Activated CD8-positive, alpha-beta memory T cell treated with anti-CD3 and anti-CD28 coated beads, Interleukin-2, amount 50 U/mL, for 1 hour (primary cell): Measurements from ENCODE around the gene NTM.

Experiments
- DNase-seq: peaks from one replicate; pipeline ENCODE4 v3.0.0-alpha.2; 2020; ENCODE audit errors: extremely low read depth

Gene NTM

DNA sequence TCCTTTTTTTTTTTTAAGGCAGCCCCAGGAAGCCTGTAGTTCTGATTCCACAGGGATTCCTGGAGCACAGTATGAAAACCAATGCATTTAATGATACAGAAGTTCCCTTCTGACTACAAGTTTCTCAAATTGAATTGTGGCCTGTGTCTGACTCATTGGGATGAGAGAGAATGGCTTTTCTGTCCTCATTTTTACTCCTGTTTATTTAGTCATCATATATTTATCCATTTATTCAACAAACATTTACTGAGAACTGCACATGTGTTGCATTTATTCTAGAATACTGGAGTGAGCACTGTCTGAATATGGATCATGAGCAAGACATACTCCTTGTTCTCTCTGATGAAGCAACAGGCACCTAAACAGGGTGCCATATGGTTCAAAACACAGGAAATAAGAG lies 231.2 kb downstream of the NTM start:
- no peak for DNase-seq

DNA sequence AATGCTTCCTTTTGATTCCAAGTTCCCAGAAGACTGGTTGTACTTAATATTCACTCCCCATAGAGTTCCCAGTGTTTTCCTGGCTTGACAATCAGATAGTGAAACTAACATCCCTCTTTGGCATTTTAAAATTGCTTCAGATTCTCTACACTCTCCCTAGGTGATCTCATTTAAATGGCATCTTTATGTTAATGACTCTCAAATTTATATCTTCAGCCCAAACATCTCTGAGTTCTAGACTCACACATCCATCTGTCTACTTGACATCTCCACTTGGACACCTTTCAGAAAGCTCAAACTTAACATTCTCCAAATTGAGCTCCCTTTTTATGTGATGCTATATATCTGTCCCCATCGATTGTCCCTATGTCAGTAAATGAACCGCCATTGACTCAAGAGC lies 232.0 kb downstream of the NTM start:
- no peak for DNase-seq

GRCh38 chr11:131606811-131607335 lies 236.5 kb downstream of the NTM start:
- DNase-seq: no peak

DNA sequence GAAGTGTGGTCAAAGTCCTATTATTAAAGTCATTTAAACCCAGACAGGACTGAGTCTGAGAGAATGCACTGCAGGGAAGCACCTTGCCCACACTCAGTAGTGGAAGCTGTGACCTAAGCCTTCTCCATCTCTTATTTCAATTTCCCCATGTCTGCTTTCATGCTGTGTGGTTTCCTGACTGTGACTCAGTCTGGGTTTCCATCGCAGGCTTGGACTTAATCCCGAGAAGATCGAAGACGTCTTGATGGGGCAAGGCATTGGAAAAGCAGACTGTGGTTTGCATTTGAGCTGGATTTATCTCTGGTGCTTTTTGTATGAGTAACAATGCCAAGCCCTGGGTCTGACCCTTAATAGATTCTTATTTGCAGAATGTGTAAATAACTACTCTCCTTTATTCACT lies 238.9 kb downstream of the NTM start:
- no peak for DNase-seq

DNA sequence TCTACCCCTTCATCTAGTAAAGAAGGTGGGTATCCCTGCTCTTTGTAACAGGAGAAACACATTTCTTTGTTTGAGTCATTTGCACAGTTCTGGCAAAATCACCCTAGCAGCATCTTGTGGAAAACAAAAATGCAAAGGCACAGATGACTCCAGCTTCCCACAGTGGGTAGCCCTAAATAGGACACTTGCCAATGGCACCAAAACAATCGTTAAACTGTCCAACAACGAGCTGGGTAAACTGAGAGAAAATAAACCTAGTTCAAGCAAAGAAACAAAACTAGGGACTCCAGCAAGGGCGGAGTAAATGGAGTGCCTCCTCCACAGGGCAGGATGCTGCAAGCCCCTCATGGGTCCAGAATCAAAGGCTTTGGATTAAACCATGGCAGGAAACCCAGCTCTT lies 239.5 kb downstream of the NTM start:
- no peak for DNase-seq

DNA sequence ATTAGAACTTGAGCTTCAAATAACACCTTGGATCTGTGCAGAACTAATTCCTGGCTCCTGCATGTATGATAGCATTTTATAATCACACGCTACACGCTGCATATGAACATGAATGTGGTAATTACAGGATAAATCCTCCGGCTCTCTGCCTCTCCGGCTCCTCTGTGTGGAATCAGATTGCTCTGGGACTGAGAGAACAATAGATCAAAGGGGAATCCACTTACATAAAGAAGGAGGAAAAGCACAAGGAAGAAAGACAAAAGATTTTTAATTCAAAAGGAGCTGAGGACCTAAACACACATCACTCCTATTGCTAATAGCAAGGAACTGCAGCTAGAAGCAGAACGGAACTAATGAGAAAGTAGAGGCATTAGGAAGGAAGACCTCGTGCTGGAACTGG lies 240.9 kb downstream of the NTM start:
- no peak for DNase-seq

DNA sequence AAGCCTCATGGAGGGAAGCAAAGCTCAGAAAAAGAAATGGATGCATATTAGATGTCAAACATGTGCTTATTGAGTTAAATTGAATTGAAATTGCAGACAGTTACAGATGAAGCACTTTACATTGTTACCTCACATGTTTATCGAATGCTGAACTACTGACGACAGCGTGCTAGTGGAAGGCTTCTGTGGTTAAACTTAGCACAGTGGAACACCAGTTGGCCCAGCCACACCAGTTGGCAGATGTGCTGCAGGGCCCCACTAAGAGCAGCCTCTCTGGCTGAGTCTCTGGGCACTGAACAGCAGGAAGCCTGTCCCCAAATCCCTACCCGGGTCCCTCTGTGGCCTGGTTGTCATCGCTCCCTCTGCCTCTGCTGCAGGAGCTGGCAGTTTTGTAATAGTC lies 242.1 kb downstream of the NTM start:
- no peak for DNase-seq

DNA sequence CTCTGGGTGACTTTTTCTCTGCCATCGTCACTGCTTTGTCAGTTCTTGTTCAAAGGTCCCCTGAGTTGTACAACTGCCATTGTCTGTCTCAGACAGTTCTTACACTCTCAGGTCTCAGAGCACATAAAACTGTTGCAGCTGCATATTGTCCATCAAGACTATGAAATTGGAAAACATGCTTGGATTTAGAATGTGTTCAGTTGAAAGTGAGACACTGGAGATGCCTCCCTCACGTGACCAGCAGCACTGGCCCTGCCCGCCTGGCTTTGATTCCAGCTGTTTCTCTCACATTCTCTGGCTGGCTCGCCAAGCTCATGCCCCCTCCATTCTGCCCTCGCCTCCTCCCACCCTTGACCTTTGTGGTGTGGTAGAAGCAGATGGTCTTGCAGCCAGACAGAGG lies 244.2 kb downstream of the NTM start:
- no peak for DNase-seq

DNA sequence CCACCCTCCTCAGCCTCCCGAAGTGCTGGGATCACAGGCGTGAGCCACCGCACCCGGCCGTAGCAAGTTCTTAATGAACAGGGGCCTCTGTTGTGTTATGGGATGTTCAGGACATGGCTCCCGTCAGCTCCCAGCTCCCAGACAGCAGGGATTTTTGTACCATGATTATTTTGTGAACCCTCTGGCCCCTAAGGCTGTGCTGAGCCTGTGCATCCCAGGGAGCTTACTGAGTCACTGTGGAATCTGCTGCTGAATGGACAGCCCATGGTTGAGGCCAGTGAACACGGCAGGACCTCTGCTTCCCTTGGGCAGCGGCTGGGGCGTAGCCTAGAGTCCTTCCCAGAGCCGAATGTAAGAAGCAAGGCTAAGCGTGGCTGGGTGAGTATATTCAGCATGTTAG lies 245.2 kb downstream of the NTM start:
- no peak for DNase-seq

DNA sequence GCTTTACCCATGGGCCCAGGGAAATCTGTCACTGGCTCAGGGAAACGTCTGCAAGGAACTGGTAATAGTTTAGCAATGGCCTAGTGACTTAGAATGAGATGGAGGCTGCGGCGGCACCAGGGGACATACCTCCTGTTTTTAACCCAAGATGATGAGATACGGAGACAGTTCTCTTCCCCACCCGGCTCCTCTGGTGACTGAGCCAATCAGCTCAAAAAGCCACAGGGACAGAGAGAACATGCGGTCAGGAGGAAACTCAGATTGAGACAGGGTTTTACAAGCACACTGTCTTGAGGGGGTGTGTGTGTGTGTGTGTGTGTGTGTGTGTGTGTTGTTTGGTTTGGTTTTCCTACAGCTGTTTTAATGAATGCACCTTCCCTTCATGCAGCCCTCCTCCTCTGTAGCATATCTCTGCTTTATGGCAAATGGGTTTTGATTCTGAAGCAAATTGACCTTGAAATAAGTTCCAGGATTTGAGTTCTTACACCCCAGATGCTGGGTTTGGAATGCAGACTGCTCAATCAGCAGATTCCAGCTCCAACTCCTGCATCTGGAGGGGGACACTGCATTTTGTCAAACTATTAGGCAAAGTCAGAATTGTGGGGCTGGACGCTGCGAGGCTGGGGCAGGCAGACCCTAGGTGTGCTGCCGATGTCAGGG lies 246.2 kb downstream of the NTM start:
- DNase-seq: no peak

DNA sequence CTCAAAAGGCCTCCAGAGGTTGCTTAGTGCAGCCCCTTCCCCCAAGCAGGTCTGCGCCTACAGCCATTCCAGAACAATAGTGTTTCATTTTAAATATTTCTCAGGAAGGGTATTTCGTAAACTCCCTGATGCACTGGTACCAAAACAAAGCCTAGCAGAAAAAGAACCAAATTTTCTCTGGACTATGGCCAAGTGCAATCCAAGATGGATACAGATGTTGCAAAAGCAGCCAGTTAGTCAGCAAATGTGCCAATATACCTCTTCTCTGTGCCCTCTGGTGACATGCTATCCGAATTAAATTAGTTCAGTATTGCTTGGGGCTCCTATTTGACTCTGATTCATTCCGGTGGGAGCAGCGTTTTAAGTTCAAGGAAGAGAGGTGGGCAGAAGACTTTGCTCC lies 247.8 kb downstream of the NTM start:
- DNase-seq: no peak

DNA sequence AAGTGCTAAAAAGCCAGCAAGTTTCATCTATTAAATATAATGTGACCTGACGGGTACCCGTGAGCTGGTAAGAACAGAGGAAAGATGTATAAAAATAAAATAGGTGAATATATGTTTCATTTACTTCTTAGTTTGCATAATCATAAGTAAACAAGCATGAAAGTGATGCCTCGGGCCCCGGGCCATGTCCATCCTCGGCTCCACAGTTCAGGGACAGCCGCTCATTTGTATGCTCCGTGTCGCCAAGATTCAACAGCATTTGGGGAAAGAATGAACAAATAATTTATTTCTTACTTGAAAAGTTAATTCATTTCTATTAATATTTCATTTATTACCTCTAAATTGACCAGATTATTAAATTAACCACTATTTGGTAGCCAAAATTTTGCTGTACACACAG lies 251.8 kb downstream of the NTM start:
- DNase-seq: no peak

DNA sequence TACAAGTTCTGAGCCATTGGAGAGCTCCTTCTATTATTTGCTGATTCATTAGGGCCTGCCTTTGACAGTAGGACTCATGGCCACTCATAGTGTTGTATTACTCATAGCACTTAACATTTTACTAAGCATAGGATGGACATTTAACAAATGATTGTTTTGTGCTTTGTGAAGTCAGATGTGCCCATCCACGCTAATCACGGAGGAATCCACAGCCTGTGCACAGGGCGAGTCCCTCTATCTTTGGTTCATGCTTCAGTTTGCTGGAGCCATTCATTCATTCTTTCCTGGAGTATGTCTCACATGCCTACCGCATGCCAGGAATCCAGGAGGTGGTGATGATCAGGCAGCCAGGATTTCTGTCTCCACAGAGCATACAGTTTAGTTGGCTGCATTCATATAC lies 254.1 kb downstream of the NTM start:
- no peak for DNase-seq

- DNase-seq: no peak
Measured at GRCh38 chr11:131626788-131627187, 256.4 kb downstream of the NTM start.

- no peak for DNase-seq
Measured at GRCh38 chr11:131628739-131629138, 258.3 kb downstream of the NTM start.

DNA sequence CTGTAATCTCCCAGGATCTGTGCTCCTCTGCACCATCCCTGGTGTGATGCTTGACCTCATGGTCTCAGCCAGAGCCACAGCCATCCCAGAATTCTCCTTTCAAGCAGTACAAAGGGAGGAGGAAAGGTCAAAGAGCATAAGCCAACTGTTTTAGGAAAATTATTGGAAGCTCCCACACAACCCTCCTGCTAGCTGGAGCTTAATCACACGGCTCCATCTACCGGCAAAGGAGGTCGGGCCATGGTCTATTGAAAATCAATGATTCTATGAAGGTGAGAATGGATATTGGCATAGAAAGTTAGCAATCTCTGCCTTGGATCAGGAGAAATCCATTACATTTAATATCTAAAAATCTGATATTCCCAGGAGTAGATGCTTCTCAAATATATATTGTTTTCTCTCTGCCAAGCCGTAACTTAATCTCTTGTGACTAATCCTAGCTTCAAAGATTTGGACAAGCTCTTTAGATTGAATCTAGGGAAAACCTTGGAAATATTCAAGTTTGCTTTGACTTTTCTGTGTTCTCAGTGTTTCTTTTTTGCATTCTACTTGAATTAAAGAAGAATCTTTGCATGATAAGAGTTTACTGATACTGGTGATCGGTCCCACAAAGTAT lies 259.6 kb downstream of the NTM start:
- DNase-seq: no peak

- no peak for DNase-seq
Measured at GRCh38 chr11:131632971-131633370, 262.6 kb downstream of the NTM start.

DNA sequence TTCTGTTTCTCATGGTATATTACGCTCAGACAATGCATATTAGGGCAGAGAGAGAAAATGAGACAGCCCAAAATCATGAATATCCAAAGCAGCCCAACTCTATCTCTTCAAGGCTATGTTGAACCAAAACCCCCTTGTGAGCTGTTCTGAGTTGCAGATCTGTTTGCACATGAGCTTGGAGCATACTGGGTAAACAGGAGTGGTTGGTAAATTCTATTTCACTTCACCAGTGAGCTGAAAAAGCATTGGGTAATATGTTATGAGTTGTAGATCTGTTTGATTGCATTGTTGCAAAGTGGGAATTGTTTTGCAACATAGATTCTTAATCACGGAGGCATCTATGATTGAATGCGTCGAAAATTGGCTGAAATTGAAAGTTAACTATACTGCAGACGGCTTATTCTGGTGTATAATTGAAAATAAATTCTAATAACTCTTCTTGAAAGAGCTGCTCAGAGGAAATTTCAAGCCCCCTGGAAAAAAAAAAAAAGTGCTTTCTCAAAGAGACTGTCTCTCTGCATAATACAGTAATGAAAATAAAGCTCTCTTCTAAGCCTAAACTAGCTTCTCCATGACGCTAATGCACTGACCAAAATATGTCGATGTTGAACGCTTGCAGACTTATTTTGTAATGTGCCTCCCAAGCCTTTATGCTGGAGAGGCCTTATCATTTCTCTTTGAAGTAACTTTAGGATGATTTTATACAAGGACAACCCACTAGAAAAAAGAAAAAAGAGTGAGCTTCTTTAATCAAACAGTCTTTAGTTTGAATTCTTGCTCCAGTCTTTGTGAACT lies 263.7 kb downstream of the NTM start:
- no peak for DNase-seq

DNA sequence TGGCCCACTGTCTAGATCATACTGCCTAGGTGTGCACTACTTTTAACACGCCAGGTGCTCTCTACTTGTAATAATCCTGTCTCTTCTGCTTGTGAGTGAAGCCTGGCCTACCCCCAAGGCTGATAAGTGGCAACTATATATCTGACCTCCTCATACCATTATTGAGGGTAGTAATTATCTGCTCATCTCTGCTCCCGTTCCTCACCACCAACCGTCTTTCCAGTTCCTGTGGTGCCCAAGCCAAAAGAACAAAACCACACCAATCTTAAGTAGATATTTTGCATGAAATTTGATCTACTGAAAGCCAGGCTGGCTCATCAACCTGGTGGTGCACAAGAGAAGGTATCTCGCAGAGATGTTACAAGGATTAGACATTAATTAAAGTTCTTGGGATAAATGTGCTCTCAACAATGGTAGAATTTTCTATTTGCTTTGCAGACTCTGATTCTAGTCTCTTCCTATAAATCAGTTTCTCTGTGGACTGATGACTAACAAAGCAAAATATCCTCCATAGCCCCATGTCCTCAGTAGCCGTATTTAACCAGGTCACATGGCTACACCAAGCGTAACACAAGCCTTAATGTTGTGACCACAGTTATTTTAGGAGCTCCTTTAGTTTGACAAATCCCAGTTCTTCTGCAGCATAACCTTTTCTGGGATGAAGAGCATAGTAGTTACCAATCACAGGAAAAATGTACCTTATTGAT lies 267.2 kb downstream of the NTM start:
- DNase-seq: no peak

DNA sequence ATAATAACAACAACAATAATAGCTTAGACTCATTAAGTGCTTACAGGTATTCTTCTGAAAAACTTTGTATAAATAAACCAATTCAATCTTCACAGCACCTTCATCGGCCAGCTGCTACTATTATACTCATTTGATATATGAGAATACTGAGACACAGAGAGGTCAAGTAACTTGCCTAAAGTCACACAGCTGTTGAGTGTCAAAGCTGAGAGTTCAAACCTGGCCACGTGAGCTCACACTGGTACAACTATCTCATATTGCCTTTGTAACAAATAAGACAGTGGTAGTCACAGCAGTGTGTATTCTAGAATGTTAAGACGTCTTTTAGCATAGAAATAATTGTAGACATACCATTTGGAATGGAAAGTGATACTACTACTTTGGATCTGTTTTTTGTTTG lies 268.5 kb downstream of the NTM start:
- DNase-seq: no peak

GRCh38 chr11:131640320-131640719 lies 269.9 kb downstream of the NTM start:
- DNase-seq: no peak

GRCh38 chr11:131642756-131643531 lies 272.5 kb downstream of the NTM start:
- DNase-seq: no peak
